Activated CD8-positive, alpha-beta T cell treated with anti-CD3 and anti-CD28 coated beads, Interleukin-2, amount 10 ng/mL, durations not matched to agents 7 days and 5 days (primary cell): ENCODE data around the gene IL17C. TPM values are rescaled to one million over a fixed set of nuclear protein-coding genes. Genes with fewer than 3 reads are reported as not detected.
A peak's percentile ranks its signal among the peaks of the same experiment; 100 is the strongest.

Experiments used
- ATAC-seq: fragments of 150-1000 bp; cut with Tn5 transposase; one replicate; pipeline ENCODE4 v1.10.0; 2021; ENCODE audit warnings: moderate library complexity
- CTCF ChIA-PET: fragments of 350-600 bp; sonication (Branson Sonifier 250); formaldehyde crosslinking; loops from one replicate; lab custom pipeline; 2021; ENCODE audit warnings: antibody characterized with exemption; lab: Charles Lee
- POLR2A ChIA-PET: fragments of 350-600 bp; sonication (Branson Sonifier 250); formaldehyde crosslinking; loops from one replicate; lab custom pipeline; 2021; ENCODE audit warnings: antibody characterized with exemption; lab: Charles Lee
- DNase-seq: peaks from one replicate; pipeline ENCODE4 v3.0.0-alpha.2; 2020
- H3K27ac Mint-ChIP-seq: one replicate; pipeline ENCODE4 v1.8.0; 2021; ENCODE audit warnings: mild to moderate bottlenecking, mixed read lengths
- H3K27me3 Mint-ChIP-seq: one replicate; pipeline ENCODE4 v1.8.0; 2021; ENCODE audit warnings: low read depth, mixed read lengths
- H3K36me3 Mint-ChIP-seq: one replicate; pipeline ENCODE4 v1.8.0; 2021; ENCODE audit warnings: low read depth, mixed read lengths
- H3K4me1 Mint-ChIP-seq: one replicate; pipeline ENCODE4 v1.8.0; 2021; ENCODE audit warnings: low read depth, mixed read lengths
- H3K4me3 Mint-ChIP-seq: one replicate; pipeline ENCODE4 v1.8.0; 2021; ENCODE audit warnings: mild to moderate bottlenecking, mixed read lengths
- H3K9me3 Mint-ChIP-seq: one replicate; pipeline ENCODE4 v1.8.0; 2022; ENCODE audit warnings: mixed read lengths; ENCODE audit not compliant: insufficient read depth
- total RNA-seq, 2 experiments: library from RNA; stranded (reverse); gene quantifications; one replicate each; pipeline ENCODE4 v1.2.3, GENCODE V29; 2021

Gene IL17C
- total RNA-seq, 2 experiments from 2014 or later, result 0.37 TPM; not detected in 1

- H3K4me1 Mint-ChIP-seq, result peaks cover 23% of the 10 kb centered on the region
- POLR2A ChIA-PET, result interaction anchor here (1.3 kb wide), 1 partner anchor 11 kb away, joined by 3 read pairs; no protein-coding TSS in a partner anchor
Observed at GRCh38 chr16:88630941-88631340, 7.4 kb upstream of the IL17C start.

GRCh38 chr16:88631384-88631783 is 7.0 kb upstream of the IL17C start:
- ChIA-PET POLR2A (interaction anchor here (1.3 kb wide), 1 partner anchor 11 kb away, joined by 3 read pairs; no protein-coding TSS in a partner anchor), CTCF (interaction anchor here (0.9 kb wide), 1 partner anchor 74 kb away, joined by 3 read pairs; no protein-coding TSS in a partner anchor)
- H3K36me3 Mint-ChIP-seq, result peaks cover 26% of the 10 kb centered on the region

More at GRCh38 chr16:88630941-88631340, 7.4 kb upstream of the IL17C start:
- DNase-seq, result no peak
- peaks cover 30% of the 10 kb centered on the region for H3K36me3 Mint-ChIP-seq
- H3K27me3 Mint-ChIP-seq, result no peaks in the 10 kb centered on the region
- no peaks in the 10 kb centered on the region for H3K9me3 Mint-ChIP-seq
- ATAC-seq, result no peak
- H3K4me3 Mint-ChIP-seq, result no peak overlapping the region
- CTCF ChIA-PET, result interaction anchor here (0.9 kb wide), 1 partner anchor 74 kb away, joined by 3 read pairs; no protein-coding TSS in a partner anchor
- H3K27ac Mint-ChIP-seq, result no peak overlapping the region

GRCh38 chr16:88631920-88632586 is 6.3 kb upstream of the IL17C start:
- peaks cover under 1% of the 10 kb centered on the region for H3K27me3 Mint-ChIP-seq
- no peak overlapping the region for H3K27ac Mint-ChIP-seq
- DNase-seq (no peak), ATAC-seq (no peak)
- ChIA-PET CTCF (interaction anchor here (0.9 to 1.7 kb wide), 2 partner anchors 12 to 73 kb away, joined by 3 to 11 read pairs; no protein-coding TSS in a partner anchor), POLR2A (interaction anchor here (1.3 kb wide), 1 partner anchor 12 kb away, joined by 3 read pairs; no protein-coding TSS in a partner anchor)
- no peaks in the 10 kb centered on the region for H3K9me3 Mint-ChIP-seq
- H3K36me3 Mint-ChIP-seq, result peaks cover 22% of the 10 kb centered on the region
- peaks cover 29% of the 10 kb centered on the region for H3K4me1 Mint-ChIP-seq
- no peak overlapping the region for H3K4me3 Mint-ChIP-seq

More at GRCh38 chr16:88631384-88631783, 7.0 kb upstream of the IL17C start:
- Mint-ChIP-seq H3K27me3 (no peaks in the 10 kb centered on the region), H3K27ac (no peak overlapping the region), H3K9me3 (no peaks in the 10 kb centered on the region), H3K4me3 (no peak overlapping the region), H3K4me1 (peaks cover 27% of the 10 kb centered on the region)
- DNase-seq (no peak), ATAC-seq (no peak)

DNA sequence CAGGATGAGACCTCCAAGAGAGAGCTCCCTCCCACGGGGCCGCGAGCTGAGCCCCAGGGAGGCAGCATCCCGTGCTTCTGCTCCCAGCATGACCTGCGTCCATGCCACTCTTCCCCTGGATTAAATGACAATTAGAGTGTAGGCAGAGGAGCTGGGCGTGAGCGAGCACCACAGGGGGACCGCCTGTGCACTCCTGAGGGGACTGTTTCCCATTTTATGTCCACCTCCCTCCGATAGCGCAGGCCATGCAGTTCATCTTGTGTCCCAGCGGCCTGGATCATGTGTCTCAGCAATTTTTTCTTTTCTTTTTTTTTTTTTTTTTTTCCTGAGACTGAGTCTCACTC is 5.8 kb upstream of the IL17C start:
- ChIA-PET CTCF (interaction anchor here (1.7 kb wide), 1 partner anchor 13 kb away, joined by 11 read pairs; no protein-coding TSS in a partner anchor), POLR2A (interaction anchor here (0.7 to 1.2 kb wide), 3 partner anchors 13 to 680 kb away, joined by 3 to 4 read pairs (median 4); partner anchors contain the start of gene ZC3H18)
- H3K4me1 Mint-ChIP-seq, result peaks cover 34% of the 10 kb centered on the region
- no peak overlapping the region for H3K4me3 Mint-ChIP-seq
- peaks cover 3% of the 10 kb centered on the region for H3K27me3 Mint-ChIP-seq
- H3K9me3 Mint-ChIP-seq, result no peaks in the 10 kb centered on the region
- peaks cover 19% of the 10 kb centered on the region for H3K36me3 Mint-ChIP-seq
- no peak for ATAC-seq
- DNase-seq, result no peak
- H3K27ac Mint-ChIP-seq, result peak overlapping the region; percentile 39

DNA sequence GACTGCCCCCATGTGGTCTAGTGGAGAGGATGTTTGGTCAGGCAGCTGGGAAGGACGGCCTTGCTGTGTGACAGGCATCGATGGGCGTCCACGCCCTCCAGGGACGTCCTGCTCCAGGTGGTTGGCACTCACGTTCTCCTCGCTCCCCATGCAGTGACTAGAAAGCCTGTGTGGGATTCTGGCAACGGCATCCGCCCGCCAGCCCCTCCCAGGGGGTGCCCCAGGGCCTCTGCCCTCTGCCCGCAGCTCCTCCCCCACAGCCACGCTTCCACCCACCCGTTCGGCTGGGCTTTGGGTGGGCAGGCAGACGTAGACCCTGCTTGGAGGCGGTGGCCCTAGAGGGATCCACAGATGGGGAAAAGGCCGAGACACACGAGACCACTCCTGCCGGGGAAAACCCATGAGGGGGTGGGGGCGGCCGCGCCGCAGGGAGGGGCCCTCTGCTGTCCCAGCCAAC is 4.7 kb upstream of the IL17C start:
- H3K36me3 Mint-ChIP-seq, result peaks cover 16% of the 10 kb centered on the region
- ATAC-seq (peak; percentile 19), DNase-seq (peak; percentile 66)
- ChIA-PET POLR2A (interaction anchor here (0.9 to 1.2 kb wide), 3 partner anchors 14 to 69 kb away, joined by 3 to 6 read pairs (median 4); partner anchors contain the start of gene ZC3H18), CTCF (interaction anchor here (1.0 to 1.7 kb wide), 3 partner anchors 14 to 67 kb away, joined by 3 to 11 read pairs (median 5); partner anchors contain the start of gene ZC3H18)
- H3K4me3 Mint-ChIP-seq, result peak overlapping the region; percentile 74
- peaks cover 46% of the 10 kb centered on the region for H3K4me1 Mint-ChIP-seq
- peaks cover 13% of the 10 kb centered on the region for H3K27me3 Mint-ChIP-seq
- peak overlapping the region; percentile 77 for H3K27ac Mint-ChIP-seq
- H3K9me3 Mint-ChIP-seq, result no peaks in the 10 kb centered on the region

DNA sequence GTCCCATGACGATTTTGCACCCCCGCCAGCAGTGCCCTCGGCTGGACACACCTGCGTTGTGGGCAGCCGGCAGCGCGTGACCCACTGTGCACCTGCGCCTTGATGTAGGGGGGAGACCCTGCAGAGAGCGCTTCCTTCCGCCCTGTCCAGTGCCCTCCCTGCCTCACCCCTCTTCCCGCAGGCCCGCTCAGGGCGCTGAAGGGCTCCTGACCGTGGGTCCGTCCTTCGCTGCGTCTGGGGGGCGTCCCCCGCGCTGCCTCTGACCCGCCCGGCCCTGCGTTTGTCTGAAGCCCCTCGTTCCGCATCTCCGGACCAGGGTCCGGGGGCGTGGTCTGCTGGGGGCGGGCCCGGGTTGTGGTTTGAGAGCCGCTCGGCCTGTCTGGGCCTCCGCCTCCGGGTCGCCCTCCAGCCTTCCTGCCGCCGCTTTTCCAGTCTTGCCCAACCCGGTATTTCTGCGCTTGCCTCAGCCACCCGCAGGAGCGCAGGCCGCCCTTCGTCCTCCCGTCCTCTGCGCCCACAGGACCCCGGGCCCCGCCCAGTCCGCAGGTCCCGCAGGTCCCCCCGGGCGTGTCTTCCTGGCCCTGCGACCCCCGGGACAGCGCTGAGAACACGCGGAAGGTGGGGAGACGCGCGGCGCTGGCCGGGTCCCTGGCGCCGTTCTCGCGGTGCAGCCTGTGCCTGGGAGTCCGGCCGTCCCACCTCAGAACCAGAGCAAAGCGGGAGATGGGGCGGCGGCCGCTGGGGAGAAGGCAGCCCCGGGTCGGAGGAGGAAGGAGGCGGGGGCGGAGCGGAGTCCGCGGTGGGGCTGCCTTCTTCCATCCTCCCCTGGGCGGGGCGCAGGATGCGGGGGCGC is 4.0 kb upstream of the IL17C start:
- H3K27me3 Mint-ChIP-seq, result peaks cover 16% of the 10 kb centered on the region
- H3K9me3 Mint-ChIP-seq, result no peaks in the 10 kb centered on the region
- peak overlapping the region; percentile 77 for H3K27ac Mint-ChIP-seq
- H3K4me1 Mint-ChIP-seq, result peaks cover 48% of the 10 kb centered on the region
- peak overlapping the region; percentile 74 for H3K4me3 Mint-ChIP-seq
- DNase-seq (peak; percentile 81), ATAC-seq (peak; percentile 69)
- peaks cover 16% of the 10 kb centered on the region for H3K36me3 Mint-ChIP-seq
- ChIA-PET CTCF (interaction anchor here (1.4 to 1.7 kb wide), 2 partner anchors 14 to 64 kb away, joined by 5 to 11 read pairs; partner anchors contain the start of gene ZC3H18), POLR2A (no interaction called here)

DNA sequence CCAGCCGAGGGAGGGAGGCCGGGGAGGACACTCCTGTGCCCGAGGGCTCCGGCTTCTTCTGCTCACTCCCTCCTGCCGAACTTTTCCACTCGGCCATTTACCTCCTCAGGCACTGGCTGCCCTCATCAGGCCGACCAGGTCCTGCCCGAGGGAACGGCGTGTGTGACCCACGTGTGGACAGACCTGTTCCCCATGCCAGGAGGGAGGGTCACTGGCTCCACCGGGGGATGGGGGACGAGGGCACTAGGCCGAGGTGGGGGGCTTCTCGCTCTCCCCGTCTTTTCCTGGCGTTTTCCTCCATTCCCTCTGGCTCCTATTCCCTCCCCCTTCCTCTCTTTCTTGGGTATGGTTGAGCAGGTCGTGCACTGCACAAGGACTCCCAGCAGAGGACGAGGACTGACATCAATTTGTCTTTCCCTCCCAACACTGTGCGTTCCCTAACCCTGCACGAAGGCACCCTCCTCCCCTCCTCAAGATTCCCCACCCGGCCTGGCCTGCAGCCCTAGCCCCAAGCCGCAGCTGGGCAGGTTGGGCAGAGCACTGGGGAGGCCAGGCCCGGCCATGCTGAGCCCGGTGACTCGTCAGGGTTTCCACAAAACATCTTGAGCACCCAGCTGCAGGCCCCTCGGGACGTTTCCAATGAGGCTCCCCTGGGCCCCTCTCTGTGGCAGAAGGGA is 3.2 kb upstream of the IL17C start:
- POLR2A ChIA-PET, result no interaction called here

GRCh38 chr16:88635671-88636319 is 2.6 kb upstream of the IL17C start:
- CTCF ChIA-PET, result interaction anchor here (1.4 kb wide), 1 partner anchor 65 kb away, joined by 3 read pairs; no protein-coding TSS in a partner anchor
- Mint-ChIP-seq H3K36me3 (peaks cover 15% of the 10 kb centered on the region), H3K27ac (no peak overlapping the region), H3K27me3 (peaks cover 25% of the 10 kb centered on the region), H3K4me1 (peaks cover 48% of the 10 kb centered on the region), H3K4me3 (no peak overlapping the region), H3K9me3 (no peaks in the 10 kb centered on the region)
- POLR2A ChIA-PET, result no interaction called here
- DNase-seq (no peak), ATAC-seq (no peak)

More for the DNA sequence above, 3.2 kb upstream of the IL17C start:
- H3K27ac Mint-ChIP-seq, result peak overlapping the region; percentile 76
- DNase-seq, result no peak
- peaks cover 48% of the 10 kb centered on the region for H3K4me1 Mint-ChIP-seq
- H3K4me3 Mint-ChIP-seq, result peak overlapping the region; percentile 61
- CTCF ChIA-PET, result no interaction called here
- H3K9me3 Mint-ChIP-seq, result no peaks in the 10 kb centered on the region
- H3K36me3 Mint-ChIP-seq, result peaks cover 15% of the 10 kb centered on the region
- H3K27me3 Mint-ChIP-seq, result peaks cover 21% of the 10 kb centered on the region
- no peak for ATAC-seq

GRCh38 chr16:88636488-88637265 is 1.7 kb upstream of the IL17C start:
- Mint-ChIP-seq H3K27ac (peak overlapping the region; percentile 26), H3K36me3 (peaks cover 8% of the 10 kb centered on the region), H3K4me1 (peaks cover 50% of the 10 kb centered on the region), H3K9me3 (no peaks in the 10 kb centered on the region), H3K4me3 (no peak overlapping the region), H3K27me3 (peaks cover 25% of the 10 kb centered on the region)
- ATAC-seq (no peak), DNase-seq (no peak)
- ChIA-PET POLR2A (interaction anchor here (0.7 to 1.5 kb wide), 5 partner anchors 14 to 74 kb away, joined by 3 to 6 read pairs (median 4); partner anchors contain the start of gene ZC3H18), CTCF (interaction anchor here (0.7 to 1.4 kb wide), 3 partner anchors 48 to 67 kb away, joined by 3 to 4 read pairs (median 3); no protein-coding TSS in a partner anchor)
